GM23248 (cell line): ENCODE results near the gene ADCY1. TPM values are rescaled to one million over a fixed set of nuclear protein-coding genes. Genes with fewer than 3 reads are reported as not detected.

Experiments used
- DNase-seq: peaks from one replicate; pipeline ENCODE4 v3.0.0-alpha.2; 2015
- H2AFZ ChIP-seq: fragments of 200-600 bp; sonication (generic); 2 replicates; pipeline ENCODE4 v1.6.1; 2016; ENCODE audit warnings: antibody characterized with exemption
- H3F3A ChIP-seq: fragments of 200-600 bp; sonication (generic); 2 replicates; pipeline ENCODE4 v1.6.1; 2016; ENCODE audit warnings: mild to moderate bottlenecking, antibody characterized with exemption, mixed run types; ENCODE audit not compliant: insufficient read depth
- H3K27ac ChIP-seq: fragments of 200-600 bp; sonication (generic); 2 replicates; pipeline ENCODE4 v1.5.1; 2016; ENCODE audit warnings: mild to moderate bottlenecking
- H3K27me3 ChIP-seq: fragments of 200-600 bp; sonication (generic); replicated peaks from 2 replicates; pipeline ENCODE4 v1.6.1; 2016; ENCODE audit warnings: mild to moderate bottlenecking; ENCODE audit not compliant: insufficient read depth
- H3K36me3 ChIP-seq: fragments of 200-600 bp; sonication (generic); 2 replicates; pipeline ENCODE4 v1.6.1; 2016; ENCODE audit warnings: low read depth, mild to moderate bottlenecking
- H3K4me1 ChIP-seq: fragments of 200-600 bp; sonication (generic); 2 replicates; pipeline ENCODE4 v1.6.1; 2016; ENCODE audit warnings: mild to moderate bottlenecking; ENCODE audit not compliant: insufficient read depth
- H3K4me2 ChIP-seq: fragments of 200-600 bp; sonication (generic); one replicate; pipeline ENCODE4 v1.6.1; 2016; ENCODE audit warnings: mild to moderate bottlenecking; ENCODE audit not compliant: unreplicated experiment
- H3K4me3 ChIP-seq: fragments of 200-600 bp; sonication (generic); 2 replicates; pipeline ENCODE4 v1.5.1; 2016; ENCODE audit warnings: mild to moderate bottlenecking
- H3K79me2 ChIP-seq: fragments of 200-600 bp; sonication (generic); 2 replicates; pipeline ENCODE4 v1.6.1; 2016; ENCODE audit warnings: mild to moderate bottlenecking; ENCODE audit not compliant: insufficient read depth
- H3K9ac ChIP-seq: fragments of 200-600 bp; sonication (generic); 2 replicates; pipeline ENCODE4 v1.6.1; 2016; ENCODE audit warnings: mild to moderate bottlenecking
- H3K9me2 ChIP-seq: fragments of 200-600 bp; sonication (generic); 2 replicates; pipeline ENCODE4 v1.6.1; 2016; ENCODE audit warnings: mixed run types, mild to moderate bottlenecking, moderate library complexity; ENCODE audit not compliant: insufficient read depth
- H3K9me3 ChIP-seq: fragments of 200-600 bp; sonication (generic); one replicate; pipeline ENCODE4 v1.6.1; 2017; ENCODE audit warnings: low read depth
- H4K20me1 ChIP-seq: fragments of 200-600 bp; sonication (generic); 2 replicates; pipeline ENCODE4 v1.6.0; 2016; ENCODE audit not compliant: insufficient read depth
- EZH2 ChIP-seq: fragments of 200-600 bp; sonication (generic); IDR thresholded peaks from 2 replicates; pipeline ENCODE4 v1.6.1; 2018; ENCODE audit warnings: antibody characterized with exemption, mild to moderate bottlenecking; ENCODE audit not compliant: insufficient read depth, poor library complexity, severe bottlenecking
- EZH2phosphoT487 ChIP-seq: fragments of 200-600 bp; sonication (generic); IDR thresholded peaks from 2 replicates; pipeline ENCODE4 v1.6.1; 2018; ENCODE audit warnings: antibody characterized with exemption, moderate library complexity, mild to moderate bottlenecking, low read depth; ENCODE audit not compliant: insufficient read depth
- WGBS, 2 experiments: methylation state at CpG; one replicate each; pipeline ENCODE4 v1.1.6; 2015 to 2017; ENCODE audit warnings: low lambda C conversion rate in 2 of 2, low coverage in 1 of 2; ENCODE audit errors: missing lambda C conversion rate in 2 of 2; 5-methylcytosine and 5-hydroxymethylcytosine counted together
- in situ Hi-C: fragments of 300-500 bp; cut with MboI; formaldehyde crosslinking; loops from 2 replicates; pipeline ENCODE4 v1.15.0; 2020
- polyA plus RNA-seq: library from polyadenylated mRNA; unstranded; fragments of >200 nt; fragmentation: Nextera tagmentation; extraction: Ambion mirVana; gene quantifications from 2 replicates; pipeline ENCODE4 v1.2.1, GENCODE V29; 2016
- total RNA-seq: library from RNA; depleted of rRNA; stranded (reverse); fragments of >200 nt; shearing (Covaris generic); gene quantifications from 2 replicates; pipeline ENCODE4 v1.2.3, GENCODE V29; 2014

The ADCY1 gene
- total and polyA plus RNA-seq, 2 experiments from 2014 or later, result 0.11 TPM; not detected in 1

- Histone ChIP-seq H3K9ac (no peak overlapping the region), H3K4me1 (no peaks in the 10 kb centered on the region), H3K27ac (no peak overlapping the region), H3K36me3 (no peaks in the 10 kb centered on the region), H3K9me2 (no peaks in the 10 kb centered on the region), H3K27me3 (no peaks in the 10 kb centered on the region; the same call in 1 of the 2 replicates), H3K4me3 (no peak overlapping the region), H2AFZ (no peak overlapping the region), H3K79me2 (no peaks in the 10 kb centered on the region), H3K9me3 (no peaks in the 10 kb centered on the region), H3F3A (no peaks in the 10 kb centered on the region), H3K4me2 (no peak overlapping the region), H4K20me1 (no peaks in the 10 kb centered on the region)
- 50 to 56% methylated on average over 4 of the region's 4 CpGs for WGBS, 2 experiments
- in situ Hi-C loops, result no loop called here
- no peak for TF ChIP-seq EZH2phosphoT487
- TF ChIP-seq EZH2, result no peak
- DNase-seq, result no peak
Observed at GRCh38 chr7:45601094-45601493, 26.9 kb downstream of the ADCY1 start.

- H4K20me1 ChIP-seq, result no peaks in the 10 kb centered on the region
- H3K27ac ChIP-seq, result no peak overlapping the region
- no peaks in the 10 kb centered on the region for H3K36me3 ChIP-seq
- no peaks in the 10 kb centered on the region for H3F3A ChIP-seq
- no peaks in the 10 kb centered on the region; the same call in 1 of the 2 replicates for H3K27me3 ChIP-seq
- no peaks in the 10 kb centered on the region for H3K4me1 ChIP-seq
- in situ Hi-C loops, result no loop called here
- H3K9me3 ChIP-seq, result no peaks in the 10 kb centered on the region
- no peaks in the 10 kb centered on the region for H3K79me2 ChIP-seq
- no peak for DNase-seq
- 50 to 62% methylated on average over 6 of the region's 6 CpGs for WGBS, 2 experiments
- H2AFZ ChIP-seq, result no peak overlapping the region
- TF ChIP-seq EZH2 (no peak), EZH2phosphoT487 (no peak)
- no peak overlapping the region for H3K9ac ChIP-seq
- no peak overlapping the region for H3K4me2 ChIP-seq
- no peak overlapping the region for H3K4me3 ChIP-seq
- no peaks in the 10 kb centered on the region for H3K9me2 ChIP-seq
Observed at GRCh38 chr7:45601816-45602540, 27.8 kb downstream of the ADCY1 start.

- H3F3A ChIP-seq, result no peaks in the 10 kb centered on the region
- H3K4me2 ChIP-seq, result no peak overlapping the region
- no peak for DNase-seq
- H3K4me1 ChIP-seq, result no peaks in the 10 kb centered on the region
- H2AFZ ChIP-seq, result no peak overlapping the region
- WGBS, 2 experiments, result 64 to 92% methylated on average over 1 of the region's 1 CpG
- H3K9ac ChIP-seq, result no peak overlapping the region
- in situ Hi-C loops, result no loop called here
- no peaks in the 10 kb centered on the region for H3K9me3 ChIP-seq
- H3K4me3 ChIP-seq, result no peak overlapping the region
- H3K9me2 ChIP-seq, result no peaks in the 10 kb centered on the region
- no peak for TF ChIP-seq EZH2phosphoT487
- TF ChIP-seq EZH2, result no peak
- H3K27me3 ChIP-seq, result no peaks in the 10 kb centered on the region
- no peak overlapping the region for H3K27ac ChIP-seq
- H4K20me1 ChIP-seq, result no peaks in the 10 kb centered on the region
- no peaks in the 10 kb centered on the region for H3K36me3 ChIP-seq
- H3K79me2 ChIP-seq, result no peaks in the 10 kb centered on the region
Observed at GRCh38 chr7:45606050-45606449, 31.9 kb downstream of the ADCY1 start.

- Histone ChIP-seq H2AFZ (no peak overlapping the region), H3K79me2 (no peaks in the 10 kb centered on the region), H3K9me2 (no peaks in the 10 kb centered on the region), H3K4me3 (no peak overlapping the region), H3K36me3 (no peaks in the 10 kb centered on the region), H3F3A (no peaks in the 10 kb centered on the region), H3K9me3 (no peaks in the 10 kb centered on the region), H3K27ac (no peak overlapping the region), H3K4me2 (no peak overlapping the region), H4K20me1 (no peaks in the 10 kb centered on the region), H3K4me1 (no peaks in the 10 kb centered on the region), H3K27me3 (no peaks in the 10 kb centered on the region), H3K9ac (no peak overlapping the region)
- WGBS, 2 experiments, result 67 to 69% methylated on average over 7 of the region's 7 CpGs
- no peak for TF ChIP-seq EZH2phosphoT487
- TF ChIP-seq EZH2, result no peak
- DNase-seq, result no peak
- in situ Hi-C loops, result no loop called here
Observed at GRCh38 chr7:45606931-45607330, 32.8 kb downstream of the ADCY1 start.

GRCh38 chr7:45609180-45609579 lies 35.0 kb downstream of the ADCY1 start:
- no peak for DNase-seq
- Histone ChIP-seq H2AFZ (no peak overlapping the region), H3K4me1 (no peaks in the 10 kb centered on the region), H3K79me2 (no peaks in the 10 kb centered on the region), H3K9me3 (no peaks in the 10 kb centered on the region), H3K4me3 (no peak overlapping the region), H3K9me2 (no peaks in the 10 kb centered on the region), H3K27ac (no peak overlapping the region), H3K9ac (no peak overlapping the region), H4K20me1 (no peaks in the 10 kb centered on the region), H3F3A (no peaks in the 10 kb centered on the region), H3K4me2 (no peak overlapping the region), H3K36me3 (no peaks in the 10 kb centered on the region), H3K27me3 (no peaks in the 10 kb centered on the region)
- TF ChIP-seq EZH2 (no peak), EZH2phosphoT487 (no peak)
- 75 to 77% methylated on average over 16 of the region's 16 CpGs for WGBS, 2 experiments
- in situ Hi-C loops, result no loop called here
